T-helper 1 cell (primary cell): ENCODE results near the gene PSG5.
"Not testable (repeated sequence)": the region's sequence is repeated elsewhere in the genome, so short reads cannot be mapped to it uniquely, and the experiment has no call there.

ENCODE experiments used
- DNase-seq, 5 donors: peaks; one replicate each; pipeline ENCODE4 v3.0.0-alpha.2; 2012 to 2020
- total RNA-seq, 4 donors: gene quantifications; one replicate each; lab custom pipeline; 2026; lab: John Stamatoyannopoulos, UW

Gene PSG5
- total RNA-seq, result 0 reads per million in 4 donors

- DNase-seq, result not testable (repeated sequence)
These were observed at the start of gene PSG5 for GRCh38 chr19:43186311-43186935. PSG5 (minus strand) TSS chr19:43186536; CDS start chr19:43186405, 131 bp downstream.

- not testable (repeated sequence) for DNase-seq
These were observed 49.4 kb upstream of the PSG5 start for GRCh38 chr19:43235686-43236085.

GRCh38 chr19:43229315-43229714 is 43.0 kb upstream of the PSG5 start:
- no peak for DNase-seq

GRCh38 chr19:43228730-43229129 is 42.4 kb upstream of the PSG5 start:
- DNase-seq, result not testable (repeated sequence)

GRCh38 chr19:43226986-43227385 is 40.6 kb upstream of the PSG5 start:
- not testable (repeated sequence) for DNase-seq

GRCh38 chr19:43224855-43225253 is 38.5 kb upstream of the PSG5 start:
- no peak for DNase-seq

- not testable (repeated sequence) for DNase-seq
These were observed 38.0 kb upstream of the PSG5 start for GRCh38 chr19:43224201-43224854.

- DNase-seq, result not testable (repeated sequence)
These were observed 35.6 kb upstream of the PSG5 start for GRCh38 chr19:43221891-43222290.

GRCh38 chr19:43219136-43219535 is 32.8 kb upstream of the PSG5 start:
- not testable (repeated sequence) for DNase-seq

- DNase-seq, result not testable (repeated sequence)
These were observed 29.5 kb upstream of the PSG5 start for GRCh38 chr19:43215881-43216280.

GRCh38 chr19:43207991-43208390 is 21.7 kb upstream of the PSG5 start:
- no peak for DNase-seq

GRCh38 chr19:43207174-43207573 is 20.8 kb upstream of the PSG5 start:
- DNase-seq, result not testable (repeated sequence)

GRCh38 chr19:43205471-43206105 is 19.3 kb upstream of the PSG5 start, which contains the start of gene PSG4:
PSG4 (minus strand) TSS chr19:43205638; CDS start chr19:43205536, 102 bp downstream.
- DNase-seq, result not testable (repeated sequence)

- not testable (repeated sequence) for DNase-seq
These were observed 17.3 kb upstream of the PSG5 start for GRCh38 chr19:43203611-43204010.

- DNase-seq, result not testable (repeated sequence)
These were observed 15.6 kb upstream of the PSG5 start for GRCh38 chr19:43201891-43202290.

GRCh38 chr19:43201337-43201801 is 15.0 kb upstream of the PSG5 start:
- not testable (repeated sequence) for DNase-seq

- not testable (repeated sequence) for DNase-seq
These were observed 12.5 kb upstream of the PSG5 start for GRCh38 chr19:43198686-43199419.

GRCh38 chr19:43197666-43198397 is 11.5 kb upstream of the PSG5 start:
- DNase-seq, result not testable (repeated sequence)

GRCh38 chr19:43194397-43194796 is 8.1 kb upstream of the PSG5 start:
- DNase-seq, result not testable (repeated sequence)

- DNase-seq, result not testable (repeated sequence)
These were observed 6.2 kb upstream of the PSG5 start for GRCh38 chr19:43192381-43193155.

- not testable (repeated sequence) for DNase-seq
These were observed 1.8 kb upstream of the PSG5 start for GRCh38 chr19:43188092-43188491.
